ENCODE data around the gene GXYLT2. TPM values are rescaled to one million over a fixed set of nuclear protein-coding genes. Genes with fewer than 3 reads are reported as not detected.

GXYLT2 gene
- total RNA-seq, 1 experiment from 2014 or later: 4.8 TPM

- H3K9me3 ChIP-seq: no peaks in the 10 kb centered on the region
- Mint-ChIP-seq H3K9me3 (ENCODE audit: unreplicated experiment) (no peaks in the 10 kb centered on the region), H3K4me3 (ENCODE audit: unreplicated experiment) (no peak overlapping the region), H3K4me1 (ENCODE audit: low read depth, unreplicated experiment) (peaks cover 9% of the 10 kb centered on the region), H3K36me3 (ENCODE audit: insufficient read depth, unreplicated experiment) (no peaks in the 10 kb centered on the region), H3K27ac (ENCODE audit: unreplicated experiment) (no peak overlapping the region), H3K27me3 (ENCODE audit: insufficient read depth, unreplicated experiment) (no peaks in the 10 kb centered on the region)
- no peaks in the 10 kb centered on the region for H3K27me3 ChIP-seq (replicated peaks; ENCODE audit: control insufficient read depth, insufficient read depth, low read length)
- DNase-seq: no peak
- TF ChIP-seq, protein P1, sequence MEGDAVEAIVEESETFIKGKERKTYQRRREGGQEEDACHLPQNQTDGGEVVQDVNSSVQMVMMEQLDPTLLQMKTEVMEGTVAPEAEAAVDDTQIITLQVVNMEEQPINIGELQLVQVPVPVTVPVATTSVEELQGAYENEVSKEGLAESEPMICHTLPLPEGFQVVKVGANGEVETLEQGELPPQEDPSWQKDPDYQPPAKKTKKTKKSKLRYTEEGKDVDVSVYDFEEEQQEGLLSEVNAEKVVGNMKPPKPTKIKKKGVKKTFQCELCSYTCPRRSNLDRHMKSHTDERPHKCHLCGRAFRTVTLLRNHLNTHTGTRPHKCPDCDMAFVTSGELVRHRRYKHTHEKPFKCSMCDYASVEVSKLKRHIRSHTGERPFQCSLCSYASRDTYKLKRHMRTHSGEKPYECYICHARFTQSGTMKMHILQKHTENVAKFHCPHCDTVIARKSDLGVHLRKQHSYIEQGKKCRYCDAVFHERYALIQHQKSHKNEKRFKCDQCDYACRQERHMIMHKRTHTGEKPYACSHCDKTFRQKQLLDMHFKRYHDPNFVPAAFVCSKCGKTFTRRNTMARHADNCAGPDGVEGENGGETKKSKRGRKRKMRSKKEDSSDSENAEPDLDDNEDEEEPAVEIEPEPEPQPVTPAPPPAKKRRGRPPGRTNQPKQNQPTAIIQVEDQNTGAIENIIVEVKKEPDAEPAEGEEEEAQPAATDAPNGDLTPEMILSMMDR (IDR thresholded peaks at IDR 0.05; ENCODE audit: insufficient read depth in 1 of 2, low read depth in 1 of 2, low read length in 1 of 2, severe bottlenecking in 1 of 2, unreplicated experiment in 1 of 2): no peak
- intact Hi-C loops (cut with micrococcal nuclease; ENCODE audit: unreplicated experiment): no loop called here
- CTCF ChIA-PET: interaction anchor here (0.6 kb wide), 1 partner anchor 24 kb away, joined by 4 read pairs; no protein-coding TSS in a partner anchor
- no peaks in the 10 kb centered on the region for H3K36me3 ChIP-seq (ENCODE audit: control insufficient read depth, insufficient read depth, low read length)
- no peak overlapping the region for H3K4me3 ChIP-seq (ENCODE audit: low read depth, low read length)
- no TSS peak for BruUV-seq (replicated peaks)
- POLR2A ChIA-PET: no interaction called here
- no peaks in the 10 kb centered on the region for H3K4me1 ChIP-seq
These were observed 9.8 kb downstream of the GXYLT2 start for GRCh38 chr3:72897758-72898007.

- TF ChIP-seq, protein P1 (IDR thresholded peaks at IDR 0.05; ENCODE audit: insufficient read depth in 1 of 2, low read depth in 1 of 2, low read length in 1 of 2, severe bottlenecking in 1 of 2, unreplicated experiment in 1 of 2): no peak
- H3K9me3 ChIP-seq: no peaks in the 10 kb centered on the region
- ChIA-PET CTCF (no interaction called here), POLR2A (no interaction called here)
- no peaks in the 10 kb centered on the region for H3K36me3 ChIP-seq (ENCODE audit: control insufficient read depth, insufficient read depth, low read length)
- Mint-ChIP-seq H3K4me1 (ENCODE audit: low read depth, unreplicated experiment) (peaks cover 5% of the 10 kb centered on the region), H3K27ac (ENCODE audit: unreplicated experiment) (no peak overlapping the region), H3K27me3 (ENCODE audit: insufficient read depth, unreplicated experiment) (no peaks in the 10 kb centered on the region), H3K36me3 (ENCODE audit: insufficient read depth, unreplicated experiment) (no peaks in the 10 kb centered on the region), H3K9me3 (ENCODE audit: unreplicated experiment) (no peaks in the 10 kb centered on the region), H3K4me3 (ENCODE audit: unreplicated experiment) (no peak overlapping the region)
- no TSS peak for BruUV-seq (replicated peaks)
- no peaks in the 10 kb centered on the region for H3K4me1 ChIP-seq
- no peak for DNase-seq
- H3K4me3 ChIP-seq (ENCODE audit: low read depth, low read length): no peak overlapping the region
- intact Hi-C loops (cut with micrococcal nuclease; ENCODE audit: unreplicated experiment): no loop called here
- no peaks in the 10 kb centered on the region for H3K27me3 ChIP-seq (replicated peaks; ENCODE audit: control insufficient read depth, insufficient read depth, low read length)
These were observed 11.5 kb downstream of the GXYLT2 start for GRCh38 chr3:72899349-72899765.

DNA sequence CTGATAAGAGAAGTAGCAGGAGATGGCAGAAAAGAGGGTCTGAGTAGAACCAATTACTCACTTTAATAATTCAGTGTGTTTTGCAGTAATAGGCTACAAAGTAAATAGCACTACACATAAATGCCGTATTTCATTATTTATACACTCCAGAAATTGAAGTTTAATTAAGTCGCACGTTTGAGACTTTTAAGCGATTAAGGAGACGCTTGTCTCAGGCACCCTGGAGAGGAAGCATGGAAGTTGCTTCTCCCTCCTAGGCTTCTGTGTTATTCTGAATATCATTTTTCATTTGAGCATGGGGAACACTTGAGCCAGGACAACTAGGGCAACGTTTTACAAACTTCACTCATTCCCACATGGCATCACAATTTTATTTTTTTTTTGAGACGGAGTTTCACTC lies 12.2 kb downstream of the GXYLT2 start:
- POLR2A ChIA-PET: no interaction called here
- CTCF ChIA-PET: no interaction called here

More for the DNA sequence above, 12.2 kb downstream of the GXYLT2 start:
- Histone ChIP-seq H3K4me3 (ENCODE audit: low read depth, low read length) (no peak overlapping the region), H3K4me1 (no peaks in the 10 kb centered on the region), H3K27me3 (replicated peaks; ENCODE audit: control insufficient read depth, insufficient read depth, low read length) (no peaks in the 10 kb centered on the region), H3K36me3 (ENCODE audit: control insufficient read depth, insufficient read depth, low read length) (no peaks in the 10 kb centered on the region), H3K9me3 (no peaks in the 10 kb centered on the region)
- H3K27ac Mint-ChIP-seq (ENCODE audit: unreplicated experiment): no peak overlapping the region
- no peaks in the 10 kb centered on the region for H3K27me3 Mint-ChIP-seq (ENCODE audit: insufficient read depth, unreplicated experiment)
- peaks cover 5% of the 10 kb centered on the region for H3K4me1 Mint-ChIP-seq (ENCODE audit: low read depth, unreplicated experiment)
- BruUV-seq (replicated peaks): no TSS peak
- intact Hi-C loops (cut with micrococcal nuclease; ENCODE audit: unreplicated experiment): no loop called here
- TF ChIP-seq, protein P1 (IDR thresholded peaks at IDR 0.05; ENCODE audit: insufficient read depth in 1 of 2, low read depth in 1 of 2, low read length in 1 of 2, severe bottlenecking in 1 of 2, unreplicated experiment in 1 of 2): no peak
- DNase-seq: no peak
- no peak overlapping the region for H3K4me3 Mint-ChIP-seq (ENCODE audit: unreplicated experiment)
- no peaks in the 10 kb centered on the region for H3K36me3 Mint-ChIP-seq (ENCODE audit: insufficient read depth, unreplicated experiment)
- H3K9me3 Mint-ChIP-seq (ENCODE audit: unreplicated experiment): no peaks in the 10 kb centered on the region

Measured in Caco-2 (cell line).